Fibroblast of gingiva (primary cell): ENCODE data around the gene URB1.
"Not testable (repeated sequence)": the region's sequence is repeated elsewhere in the genome, so short reads cannot be mapped to it uniquely, and the experiment has no call there.

Source experiments
- DNase-seq: peaks from one replicate; pipeline ENCODE4 v3.0.0-alpha.2; 2011; ENCODE audit warnings: low read depth

URB1 gene

DNA sequence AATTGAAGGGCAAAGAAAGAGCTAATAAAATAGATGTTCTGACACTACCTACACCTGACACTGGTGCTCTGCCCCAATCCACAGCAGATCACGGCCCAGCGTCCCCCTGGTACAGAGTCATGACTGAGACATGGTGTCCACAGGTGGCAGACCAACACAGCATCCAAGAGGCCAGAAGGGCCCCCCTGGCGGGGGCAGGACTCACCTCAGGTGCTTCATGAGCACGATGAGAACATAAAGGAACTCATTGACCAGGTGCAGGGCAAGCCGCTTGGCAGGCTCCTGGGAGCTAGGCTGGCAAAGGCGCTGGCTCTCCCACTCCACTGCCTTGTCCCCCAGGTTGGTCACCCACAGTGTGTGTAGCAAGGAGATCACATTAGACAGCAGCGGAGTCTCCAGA, 73.8 kb downstream of the URB1 start:
- DNase-seq: no peak

DNA sequence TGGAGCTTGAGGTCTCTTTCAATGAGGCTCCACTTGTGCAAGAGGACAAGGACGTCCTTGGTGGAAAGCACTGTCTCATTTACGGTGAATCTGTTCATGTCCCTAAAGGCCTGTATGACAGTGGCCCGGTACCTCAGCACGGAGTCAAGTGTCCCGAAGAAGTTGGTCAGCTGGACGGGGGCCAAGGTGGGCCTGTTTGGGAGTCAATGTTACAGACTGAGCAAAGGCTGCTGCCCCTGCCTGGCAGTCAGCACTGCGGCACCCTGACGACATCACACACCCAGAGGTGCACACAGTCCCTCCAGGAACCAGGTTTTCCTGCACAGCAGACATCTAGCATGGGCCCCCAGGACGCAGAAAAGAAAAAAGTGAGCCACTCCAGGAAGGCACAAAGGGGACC, 75.1 kb downstream of the URB1 start:
- DNase-seq: no peak

DNA sequence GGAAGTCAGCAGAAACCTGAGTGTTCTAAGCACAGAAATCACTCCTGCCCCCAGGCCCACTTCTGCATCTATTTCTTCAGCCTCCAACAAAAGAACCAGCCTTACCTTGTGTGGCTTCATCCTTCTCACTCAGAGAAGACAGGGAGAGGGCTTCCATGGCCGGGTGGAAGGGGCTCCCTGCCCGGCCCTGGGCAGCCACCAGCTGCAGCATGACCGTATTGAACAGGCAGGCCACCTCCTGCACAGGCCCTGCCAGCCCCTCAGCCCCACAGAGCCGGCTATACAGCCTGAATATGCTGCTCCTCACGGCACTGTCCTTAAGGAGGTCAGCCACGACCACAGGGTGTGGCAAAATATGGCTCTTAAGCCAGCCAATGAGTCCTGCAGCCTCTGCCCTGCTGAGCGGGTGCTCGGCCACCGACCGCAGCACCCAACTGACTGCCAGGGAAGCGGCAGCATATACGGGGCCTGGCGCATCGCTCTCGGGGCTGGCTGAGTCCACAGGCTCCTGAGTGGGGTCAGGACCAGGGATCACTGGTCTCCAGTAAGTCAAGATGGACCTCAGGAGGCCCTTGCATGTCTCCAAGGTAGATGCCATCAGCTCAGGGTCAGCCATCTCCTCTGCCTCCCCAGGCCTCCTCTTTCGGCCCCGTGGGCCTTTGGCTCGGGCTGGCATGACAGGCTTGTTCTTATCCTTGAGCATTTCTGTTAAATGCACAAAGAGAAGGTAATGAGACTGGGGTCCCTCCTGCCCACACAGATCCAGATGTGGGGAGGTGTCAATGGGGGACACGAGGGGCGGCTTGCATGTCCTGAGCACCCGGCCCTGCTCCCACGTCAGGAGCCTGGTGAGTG, 76.2 kb downstream of the URB1 start:
- no peak for DNase-seq

DNA sequence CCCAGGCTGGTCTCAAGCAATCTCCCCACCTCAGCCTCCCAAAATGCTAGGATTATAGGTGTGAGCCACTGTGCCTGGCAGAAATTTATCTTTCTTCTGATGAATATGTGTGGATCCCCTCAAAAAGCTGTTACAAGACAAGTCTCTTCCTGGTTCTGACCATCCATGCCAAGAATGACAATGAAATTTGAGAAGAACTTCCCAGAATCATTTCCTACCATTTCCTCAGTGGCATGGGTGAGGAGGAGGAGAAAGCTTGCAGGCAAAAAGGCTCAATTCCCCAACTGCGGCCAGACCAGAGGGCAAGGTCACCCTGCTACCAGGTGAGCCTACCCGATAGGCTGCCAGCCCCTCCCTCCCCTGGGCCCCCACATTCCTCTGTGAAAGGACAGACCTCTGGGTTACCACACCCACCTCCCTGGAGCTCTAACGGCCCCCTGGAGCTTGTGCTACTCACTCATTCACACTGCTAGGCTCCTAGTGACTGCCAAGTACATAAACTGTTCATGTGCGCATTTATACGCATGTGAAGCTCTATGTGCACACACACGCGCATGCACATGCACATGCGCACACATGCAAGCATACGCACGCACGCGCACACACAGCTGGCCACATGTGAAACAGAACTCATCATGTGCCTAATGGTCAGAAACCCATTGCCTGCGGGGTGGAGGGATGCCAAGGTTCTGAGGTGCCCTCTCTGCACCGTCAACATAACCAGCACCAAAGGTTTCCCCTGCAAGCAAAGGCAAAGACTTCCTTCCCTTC, 77.1 kb downstream of the URB1 start:
- DNase-seq: no peak

DNA sequence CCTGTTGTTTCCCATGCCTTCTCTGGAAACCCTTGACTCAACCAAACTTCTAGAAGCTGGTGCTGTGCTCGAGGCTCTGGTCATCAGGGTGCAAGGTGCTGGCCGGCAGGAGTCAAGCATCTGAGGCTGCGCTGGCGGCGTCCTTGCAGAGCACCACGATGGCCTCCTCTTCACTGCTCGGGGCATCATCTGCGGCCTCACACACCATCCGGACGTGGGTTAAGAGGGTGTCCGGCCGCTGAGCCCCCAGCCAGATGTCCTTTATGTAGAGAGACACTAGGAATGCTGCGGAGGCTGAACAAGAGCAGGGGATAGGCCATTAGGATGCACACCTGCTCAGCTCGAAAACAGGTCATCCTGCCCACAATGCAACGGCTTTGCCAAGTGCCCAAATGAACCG, 78.0 kb downstream of the URB1 start:
- DNase-seq: no peak

DNA sequence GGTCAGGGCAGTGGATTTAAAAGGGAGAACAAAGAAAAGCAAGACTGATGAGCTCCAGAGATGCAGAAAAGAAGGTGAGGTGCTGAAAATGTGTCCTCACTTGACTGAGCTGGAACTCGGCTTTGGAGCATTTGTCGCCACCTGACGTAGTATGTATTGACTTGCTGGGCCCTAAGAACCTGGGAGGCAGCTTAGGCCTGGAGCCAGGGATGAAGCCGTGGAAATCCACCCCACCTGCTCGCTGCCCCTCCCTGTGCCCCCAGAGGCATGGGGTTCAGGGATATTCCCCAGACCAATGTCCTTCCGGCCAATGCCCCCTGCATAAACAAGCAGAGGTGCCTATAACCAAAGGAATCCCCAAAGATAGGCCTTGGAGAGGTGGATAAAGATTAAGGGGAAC, 79.8 kb downstream of the URB1 start:
- DNase-seq: no peak

DNA sequence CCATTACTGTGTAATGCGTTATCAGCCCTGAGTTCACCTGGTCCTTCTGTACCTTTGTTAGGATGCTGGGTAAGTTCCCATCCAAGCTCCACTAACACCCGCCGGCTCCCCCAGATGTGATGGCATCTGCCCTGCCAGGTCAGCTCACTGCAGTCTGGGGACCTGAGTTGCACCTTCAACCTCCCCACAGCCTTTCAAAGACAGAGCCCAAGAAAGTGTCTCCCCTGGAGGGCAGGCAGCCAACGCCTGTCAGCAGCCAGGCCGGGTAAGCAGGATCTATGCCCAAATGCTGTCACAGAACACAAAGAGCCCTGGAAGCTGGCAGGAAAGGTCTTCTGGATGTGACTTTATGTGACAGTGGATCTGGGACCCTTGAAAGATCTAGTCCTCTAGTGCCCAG, 80.5 kb downstream of the URB1 start:
- DNase-seq: no peak

DNA sequence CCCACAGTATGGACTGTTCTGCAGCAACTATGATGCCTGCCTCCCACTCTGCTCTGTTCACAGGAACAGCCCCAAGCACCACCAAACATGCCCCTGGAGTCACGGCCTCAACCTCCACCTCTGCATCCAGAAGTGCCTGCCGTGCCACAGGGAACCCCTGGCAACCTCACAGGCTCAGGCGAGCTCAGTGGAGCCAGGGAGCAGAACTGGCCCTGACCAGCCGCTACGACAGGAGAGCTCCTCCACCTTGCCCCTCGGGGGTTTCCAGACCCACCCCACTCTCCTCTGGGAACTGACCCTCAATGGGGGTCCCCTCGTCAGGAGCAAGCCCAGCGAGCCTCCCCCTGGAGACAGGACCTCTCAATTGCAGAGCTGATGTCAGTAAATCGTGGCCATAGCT, 81.2 kb downstream of the URB1 start:
- no peak for DNase-seq

DNA sequence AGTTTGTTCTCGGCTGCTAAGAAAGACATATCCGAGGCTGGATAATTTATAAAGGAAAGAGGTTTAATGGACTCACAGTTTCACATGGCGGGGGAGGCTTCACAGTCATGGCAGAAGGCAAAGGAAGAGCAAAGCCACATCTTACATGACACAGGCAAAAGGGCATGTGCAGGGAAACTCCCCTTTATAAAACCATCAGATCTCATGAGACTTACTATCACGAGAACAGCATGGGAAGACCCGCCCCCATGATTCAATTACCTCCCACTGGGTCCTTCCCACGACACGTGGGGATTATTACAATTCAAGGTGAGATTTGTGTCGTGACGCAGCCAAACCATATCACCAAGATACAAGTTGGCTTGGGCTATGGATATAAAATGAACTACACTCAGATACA, 81.8 kb downstream of the URB1 start:
- not testable (repeated sequence) for DNase-seq

DNA sequence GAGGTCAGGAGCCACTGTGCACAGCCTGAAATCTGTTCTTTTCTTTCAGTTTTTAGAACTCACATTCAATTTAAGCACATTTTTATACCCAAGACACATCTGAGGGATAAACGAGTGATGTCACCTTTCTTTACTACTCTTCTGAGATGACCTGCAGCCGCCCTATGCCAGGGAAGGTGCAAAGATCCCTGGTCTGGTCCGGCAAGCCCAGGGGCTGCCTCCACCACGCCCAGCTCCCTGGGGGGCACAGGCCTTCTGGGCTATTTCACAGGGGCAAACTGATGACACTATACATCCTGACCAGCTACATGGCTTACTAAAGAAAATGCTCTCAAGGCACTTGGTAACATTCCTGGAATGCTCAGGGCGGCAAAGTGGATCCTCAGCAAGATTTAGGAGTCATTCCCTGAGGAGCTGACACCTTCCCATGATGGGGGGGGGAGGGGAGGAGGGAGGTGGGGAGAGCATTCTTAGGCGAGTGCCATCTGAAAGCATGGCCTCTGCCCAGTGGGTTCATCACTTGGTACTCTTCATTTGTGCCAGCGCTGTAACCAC, 82.8 kb downstream of the URB1 start:
- DNase-seq: no peak

DNA sequence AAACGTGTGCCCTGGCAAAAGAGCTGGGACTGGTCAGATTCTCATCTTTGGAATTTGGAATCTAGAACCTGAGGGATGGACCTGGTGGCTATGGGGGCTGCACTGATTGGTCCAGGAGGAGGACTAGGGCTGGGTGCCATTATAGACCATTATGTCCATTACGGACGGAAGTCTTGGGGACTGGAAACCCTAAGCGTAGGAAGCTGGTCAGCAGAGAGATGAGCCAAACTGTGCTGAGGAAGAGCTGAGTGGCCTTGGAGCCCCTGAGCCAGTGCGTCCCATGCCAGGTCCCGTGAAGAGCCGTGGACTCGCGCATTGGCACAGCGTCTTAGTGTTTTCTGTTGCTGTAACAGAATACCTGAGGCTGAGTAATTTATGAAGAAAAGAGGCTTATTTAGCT, 84.1 kb downstream of the URB1 start:
- no peak for DNase-seq

DNA sequence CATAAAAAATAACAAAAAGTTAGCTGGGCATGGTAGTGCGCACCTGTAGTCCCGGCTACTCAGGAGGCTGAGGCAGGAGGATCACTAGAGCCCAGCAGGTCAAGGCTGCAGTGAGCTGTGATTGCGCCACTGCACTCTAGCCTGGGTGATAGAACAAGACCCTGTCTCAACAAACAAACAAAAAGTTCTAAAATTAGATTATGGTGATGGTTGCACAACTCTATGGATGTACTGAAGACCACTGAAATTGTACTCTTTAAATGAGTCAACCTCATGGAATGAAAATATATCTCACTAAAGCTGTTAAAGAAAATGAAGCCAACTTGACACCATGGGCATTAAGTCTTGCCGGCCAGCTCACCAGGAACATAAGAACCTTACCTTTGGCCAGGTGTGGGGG, 85.1 kb downstream of the URB1 start:
- DNase-seq: peak; percentile 61

DNA sequence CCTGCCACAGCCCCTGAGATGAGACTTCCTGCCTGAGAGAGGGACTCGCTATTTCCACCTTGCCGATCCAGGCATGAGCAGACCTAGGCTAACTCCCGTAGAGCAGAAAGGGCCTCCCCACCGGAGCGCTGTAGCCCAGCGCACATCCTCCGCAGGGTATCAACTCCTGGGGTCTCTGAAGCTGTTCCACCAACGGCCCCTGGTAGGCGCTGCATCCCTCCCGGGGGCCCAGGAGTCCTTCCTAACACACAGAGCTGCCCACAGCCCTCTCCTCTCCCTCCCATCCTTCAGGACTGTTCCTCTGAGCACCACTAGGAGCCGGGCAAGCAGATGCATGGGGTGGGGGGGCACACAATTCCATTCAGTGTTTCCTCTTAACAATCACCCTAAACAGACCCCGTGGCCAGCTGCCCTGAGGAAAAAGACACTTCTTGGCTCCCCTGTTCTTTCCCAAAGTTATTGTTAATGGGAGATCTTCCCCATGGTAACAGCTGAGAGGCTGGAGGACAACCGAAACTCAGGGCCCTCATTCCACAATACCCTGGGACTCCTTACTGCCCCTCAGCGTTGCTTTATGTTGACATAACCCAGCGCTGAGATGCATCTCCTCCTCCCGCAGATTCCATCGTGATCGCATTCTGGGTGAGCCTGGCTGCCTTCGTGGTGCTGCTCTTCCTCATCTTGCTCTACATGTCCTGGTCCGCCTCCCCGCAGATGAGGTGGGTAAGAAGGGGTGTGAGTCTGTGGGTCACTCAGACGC, 86.6 kb downstream of the URB1 start:
- no peak for DNase-seq

DNA sequence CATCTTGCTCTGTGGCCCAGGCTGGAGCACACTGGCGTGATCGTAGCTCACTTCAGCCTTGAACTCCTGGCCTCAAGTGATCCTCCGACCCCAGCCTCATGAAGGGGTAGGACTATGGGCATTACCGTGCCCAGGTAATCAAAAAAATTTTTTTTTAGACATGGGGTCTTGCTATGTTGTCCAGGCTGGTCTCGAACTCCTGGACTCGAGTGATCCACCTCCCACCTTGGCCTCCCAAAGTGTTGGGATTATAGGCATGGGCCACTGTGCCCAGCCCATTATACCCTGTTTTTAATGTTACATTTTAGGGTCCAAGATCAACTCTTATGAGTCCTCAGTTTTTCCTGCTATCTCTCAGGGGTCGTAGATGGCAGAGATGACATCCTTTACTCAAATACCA, 87.8 kb downstream of the URB1 start:
- DNase-seq: no peak

DNA sequence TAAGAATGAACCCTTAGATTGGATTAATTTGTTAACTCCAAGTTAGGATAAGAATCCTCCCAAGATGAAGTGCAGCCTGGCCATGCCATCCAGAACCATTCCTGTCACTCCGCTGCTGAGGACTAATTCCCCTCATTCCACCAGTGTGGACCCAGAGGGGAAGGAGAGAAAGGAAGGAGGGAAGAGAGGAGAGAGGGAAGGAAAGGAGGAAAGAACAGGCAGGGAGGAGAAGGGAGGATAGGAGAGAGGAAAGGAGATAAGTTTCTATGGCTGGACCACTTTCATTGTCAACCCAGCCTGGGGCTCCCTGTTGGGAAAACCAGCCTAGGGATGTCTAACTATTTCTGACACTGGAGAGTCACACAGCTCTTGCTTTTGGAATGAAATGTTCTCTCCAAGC, 89.4 kb downstream of the URB1 start:
- no peak for DNase-seq

DNA sequence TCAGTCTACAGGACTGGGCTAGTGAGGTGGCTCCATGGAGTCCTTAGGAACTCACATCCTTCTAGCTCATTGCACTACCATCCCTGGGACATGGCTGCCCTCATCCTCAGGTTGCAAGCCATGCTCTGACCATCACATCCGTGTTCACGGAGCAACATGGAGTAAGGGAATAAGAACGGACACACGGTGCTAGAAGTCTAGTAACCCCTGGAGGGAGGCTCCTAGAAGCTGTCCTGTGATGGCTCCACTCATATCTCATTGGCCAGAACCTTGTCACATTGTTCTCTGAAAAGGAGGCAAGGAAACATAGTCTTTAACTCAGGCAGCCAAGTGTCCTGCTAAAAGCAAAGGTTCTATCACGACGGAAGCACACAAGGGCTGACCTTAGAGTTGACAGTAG, 90.3 kb downstream of the URB1 start:
- no peak for DNase-seq

DNA sequence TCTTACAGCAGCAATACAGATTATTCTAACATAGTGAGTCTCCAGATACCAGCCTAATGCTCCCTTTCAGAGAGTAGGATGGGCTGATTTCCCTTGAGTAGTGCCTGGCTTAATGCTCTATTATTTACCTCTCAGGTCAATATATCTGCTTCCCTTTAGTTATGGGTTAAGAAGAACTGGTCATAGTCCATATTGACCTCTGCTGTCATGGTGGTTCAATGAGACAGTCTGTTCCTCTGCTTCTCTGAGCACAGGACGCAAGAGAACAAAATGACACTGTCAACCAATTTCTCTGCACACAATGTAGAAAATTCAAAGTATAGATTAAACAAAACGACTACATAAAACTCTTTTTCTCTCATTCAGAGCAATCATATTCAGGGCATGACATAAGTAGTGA, 91.2 kb downstream of the URB1 start:
- no peak for DNase-seq

DNA sequence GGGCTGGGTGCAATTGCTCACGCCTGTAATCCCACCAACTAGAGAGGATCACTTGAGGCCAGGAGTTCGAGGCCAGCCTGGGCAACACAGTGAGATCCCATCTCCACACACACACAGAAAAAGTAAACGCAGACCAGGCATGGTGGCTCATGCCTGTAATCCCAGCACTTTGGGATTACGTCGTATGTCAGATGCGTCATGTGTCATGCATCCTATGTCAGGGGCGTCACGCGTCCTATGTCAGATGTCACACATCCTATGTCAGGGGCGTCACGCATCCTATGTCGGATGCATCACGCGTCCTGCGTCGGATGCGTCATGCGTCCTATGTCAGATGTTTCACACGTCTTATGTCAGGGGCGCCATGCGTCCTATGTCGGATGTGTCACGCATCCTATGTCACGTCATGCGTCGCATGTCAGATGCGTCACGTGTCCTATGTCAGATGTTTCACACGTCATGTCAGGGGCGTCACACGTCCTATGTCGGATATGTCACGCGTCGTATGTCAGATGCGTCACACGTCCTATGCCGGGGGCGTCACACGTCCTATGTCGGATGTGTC, 92.6 kb downstream of the URB1 start:
- DNase-seq: no peak

DNA sequence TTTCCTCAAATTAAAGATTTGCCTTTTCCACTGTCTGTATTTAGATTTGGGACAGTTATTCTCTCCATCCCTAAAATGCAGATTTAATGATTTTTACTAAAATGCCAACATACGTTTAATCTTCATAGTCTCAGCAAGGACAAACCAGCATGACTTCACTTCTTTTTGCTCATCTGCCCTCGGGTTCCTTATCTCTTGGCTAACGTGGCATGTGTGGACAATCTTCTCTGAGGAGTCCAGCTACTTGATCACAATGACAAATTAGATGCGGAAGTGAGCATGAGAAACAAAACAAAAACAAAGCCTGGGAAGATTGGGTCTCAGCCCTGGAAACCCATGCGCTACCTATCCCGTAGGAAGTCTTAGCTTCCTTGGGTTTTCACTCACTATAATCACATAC, 93.1 kb downstream of the URB1 start:
- DNase-seq: no peak

DNA sequence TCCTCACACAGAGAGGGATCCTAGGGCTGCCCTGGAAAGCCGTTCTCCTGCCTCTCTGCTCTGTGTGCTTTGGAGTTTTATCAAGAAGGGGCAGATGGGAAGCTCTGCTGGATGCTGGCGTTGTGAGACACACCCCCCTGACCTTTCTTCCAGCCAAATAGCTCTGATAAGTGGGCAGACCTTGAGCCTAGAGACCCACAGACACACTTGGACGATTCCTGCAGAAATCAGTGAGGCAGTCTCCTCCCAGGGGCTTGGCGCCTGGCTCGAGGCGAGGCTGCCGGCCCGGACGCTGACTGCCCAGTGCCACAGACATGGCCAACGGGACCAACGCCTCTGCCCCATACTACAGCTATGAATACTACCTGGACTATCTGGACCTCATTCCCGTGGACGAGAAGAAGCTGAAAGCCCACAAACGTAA, 94.1 kb downstream of the URB1 start, which contains the start of gene MRAP:
Gene MRAP (plus strand): TSS at position 198 of the 424 bp plus-strand sequence. CDS start 117 bp downstream, at position 315.
- peak; percentile 27 for DNase-seq

DNA sequence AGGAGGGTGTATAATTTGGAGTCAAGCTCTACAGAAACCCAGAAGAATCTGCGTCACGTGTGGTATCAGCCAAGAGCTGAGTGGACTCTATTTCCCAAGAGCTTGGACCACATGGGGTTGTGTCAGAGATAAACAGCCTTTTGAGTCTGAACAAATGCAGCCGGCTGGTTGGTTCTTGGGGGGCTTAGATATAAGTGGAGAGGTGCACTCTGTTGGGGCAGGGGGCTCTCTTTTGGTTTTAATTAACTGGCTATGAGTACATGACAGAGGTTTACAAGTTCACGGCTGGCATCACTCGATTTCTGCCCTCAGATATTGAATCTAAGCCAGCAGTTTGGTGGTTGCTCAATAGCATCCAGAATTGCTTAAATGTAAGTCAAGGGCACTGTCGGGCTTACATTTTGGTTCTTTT, 94.7 kb downstream of the URB1 start:
- DNase-seq: peak; percentile 84

DNA sequence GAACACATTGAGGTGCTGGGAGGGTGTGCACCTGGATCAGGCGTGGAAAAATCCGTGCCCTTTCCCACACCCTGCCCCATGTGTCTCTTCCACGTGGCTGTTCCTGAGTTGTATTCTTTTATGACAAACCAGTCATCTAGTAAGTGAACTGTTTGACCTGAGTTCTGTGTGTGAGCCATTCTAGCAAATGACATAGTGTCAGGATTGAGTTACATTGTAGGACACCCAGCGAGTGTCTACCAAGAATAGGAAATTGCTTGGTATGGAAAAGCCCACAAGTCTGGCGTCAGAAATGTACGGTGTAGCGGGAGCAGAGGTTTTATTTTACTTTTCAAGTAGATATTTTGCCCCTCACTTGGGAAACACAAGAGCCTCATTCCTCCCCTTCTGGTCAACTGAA, 95.4 kb downstream of the URB1 start:
- DNase-seq: no peak
